SIG-M5 treated with dmso at 0.1 percent for 504 hours (cell line): ENCODE measurements around the gene DMBX1.

Experiments used
- DNase-seq: peaks from one replicate; lab custom pipeline; 2025; ENCODE audit not compliant: unreplicated experiment; lab: John Stamatoyannopoulos, UW

Gene DMBX1

GRCh38 chr1:46523496-46524353 lies 34.1 kb downstream of the DMBX1 start:
- no peak for DNase-seq

GRCh38 chr1:46524843-46525242 lies 35.2 kb downstream of the DMBX1 start:
- DNase-seq, result no peak

- DNase-seq, result no peak
Measured at GRCh38 chr1:46525253-46525983, 35.8 kb downstream of the DMBX1 start.

DNA sequence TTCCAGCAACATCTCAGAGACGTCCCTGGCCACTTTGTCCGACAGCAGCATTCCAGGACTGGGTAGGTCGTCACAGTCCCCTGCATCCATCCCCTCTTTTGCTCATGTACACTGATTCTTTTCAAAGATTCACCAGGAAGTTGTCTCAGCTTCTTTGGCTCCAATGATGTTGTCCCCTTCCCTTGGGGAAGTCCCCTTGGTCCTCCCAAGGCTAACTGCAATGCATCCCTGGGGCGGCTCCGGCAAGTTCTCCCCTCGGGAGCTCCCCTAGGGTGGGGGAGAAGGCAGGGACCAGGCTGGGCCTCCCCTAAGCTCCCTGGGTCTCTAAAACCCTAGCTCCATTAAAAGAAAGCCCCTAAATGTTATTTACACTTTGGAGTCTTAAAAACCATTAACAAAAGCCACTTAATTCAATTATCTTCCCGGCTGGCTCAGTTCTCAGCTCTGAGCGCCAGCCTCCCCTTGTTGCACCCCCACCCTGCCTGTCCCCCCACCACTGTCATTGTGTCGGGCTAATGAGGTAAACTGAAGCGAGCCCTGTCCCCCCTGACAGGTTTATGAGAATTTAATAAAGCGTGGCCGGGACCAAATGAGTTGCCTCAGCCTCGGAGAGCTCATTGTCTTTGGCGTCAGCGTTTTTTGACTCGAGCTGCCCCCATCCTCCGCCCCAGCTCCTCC lies 36.5 kb downstream of the DMBX1 start:
- DNase-seq, result no peak

- DNase-seq, result no peak
Measured at GRCh38 chr1:46526691-46527291, 37.2 kb downstream of the DMBX1 start.

GRCh38 chr1:46527474-46528296 lies 38.0 kb downstream of the DMBX1 start:
- peak; percentile 65 for DNase-seq

DNA sequence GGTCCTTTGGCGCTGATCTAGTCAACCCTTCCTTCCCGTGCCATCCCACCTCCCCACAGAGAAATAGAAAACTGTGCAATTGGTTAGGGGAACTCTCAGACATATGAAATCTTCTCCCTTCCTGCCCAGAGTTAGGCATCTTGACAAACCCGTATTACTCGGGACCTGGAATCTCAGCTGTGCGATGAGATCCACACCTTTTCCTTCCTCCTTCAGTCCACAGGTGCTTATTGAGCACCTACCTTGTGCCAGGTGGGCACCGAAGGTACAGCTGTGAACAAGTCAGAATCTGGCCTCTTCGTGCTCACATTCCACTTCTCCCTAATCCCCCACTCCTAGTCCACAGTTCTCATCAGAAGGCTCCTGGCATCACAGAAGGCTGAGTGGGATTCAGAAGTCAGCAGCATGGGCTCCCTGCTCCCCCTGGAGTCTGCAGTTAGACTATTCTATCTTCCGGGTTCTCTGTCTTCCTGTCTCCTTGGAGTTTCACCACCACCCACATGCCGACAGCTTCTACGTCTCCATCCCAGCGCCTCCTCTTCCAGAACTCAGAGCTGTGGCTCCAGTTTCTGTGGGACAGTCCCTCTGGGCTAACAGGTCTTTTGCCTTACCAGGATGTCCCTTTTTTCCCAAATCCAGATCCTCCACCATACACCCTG lies 38.8 kb downstream of the DMBX1 start:
- no peak for DNase-seq

GRCh38 chr1:46529031-46529630 lies 39.5 kb downstream of the DMBX1 start:
- DNase-seq, result no peak

DNA sequence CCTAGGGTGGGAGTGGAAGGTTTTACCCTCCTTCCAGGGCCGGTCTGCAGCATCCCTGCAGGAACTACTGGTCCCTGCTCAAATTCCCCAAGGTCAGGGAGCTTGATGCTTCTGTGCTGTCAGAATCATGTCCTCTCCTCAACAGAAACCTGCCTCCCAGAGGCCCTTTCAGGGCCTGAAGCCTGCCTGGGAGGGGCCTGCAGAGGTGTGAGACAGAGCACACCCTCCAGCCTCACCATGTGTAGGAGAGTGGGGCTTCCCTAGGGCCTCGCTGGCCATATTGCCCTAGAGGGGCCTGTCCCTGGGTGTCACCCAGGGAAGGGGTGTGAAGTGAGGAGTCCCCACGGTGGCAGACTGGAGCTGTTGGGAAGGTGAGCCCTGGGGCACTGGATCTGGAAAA lies 40.7 kb downstream of the DMBX1 start:
- DNase-seq, result no peak

DNA sequence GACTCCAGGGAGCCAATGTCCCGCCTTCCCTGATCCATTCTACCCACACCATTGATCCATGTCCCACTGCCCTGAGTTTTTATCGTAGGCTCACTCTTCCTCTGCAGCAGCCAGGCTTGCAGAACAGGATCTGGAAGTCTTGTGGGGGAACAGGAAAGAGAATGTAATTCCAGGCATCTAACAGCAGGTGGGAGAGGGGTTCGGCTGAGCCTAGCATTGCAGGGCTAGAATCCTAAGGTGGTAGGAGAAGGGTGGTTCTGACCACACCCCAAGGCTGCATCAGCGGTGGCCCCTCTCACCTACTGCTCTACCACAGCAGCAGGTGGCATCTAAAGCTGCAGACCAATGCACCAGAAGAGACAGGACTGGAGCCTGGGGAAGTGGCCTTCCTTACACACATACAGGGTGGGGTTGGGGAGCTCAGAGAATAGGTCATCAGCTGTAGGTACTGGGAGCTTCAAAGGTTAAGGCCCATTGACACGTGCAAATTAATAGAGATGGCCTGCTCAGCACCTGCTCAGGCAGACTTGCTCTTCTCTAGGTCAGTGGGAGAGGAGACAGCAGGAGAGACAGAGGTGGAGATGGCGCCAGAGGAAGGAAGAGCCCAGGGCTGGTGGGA lies 41.3 kb downstream of the DMBX1 start:
- no peak for DNase-seq

DNA sequence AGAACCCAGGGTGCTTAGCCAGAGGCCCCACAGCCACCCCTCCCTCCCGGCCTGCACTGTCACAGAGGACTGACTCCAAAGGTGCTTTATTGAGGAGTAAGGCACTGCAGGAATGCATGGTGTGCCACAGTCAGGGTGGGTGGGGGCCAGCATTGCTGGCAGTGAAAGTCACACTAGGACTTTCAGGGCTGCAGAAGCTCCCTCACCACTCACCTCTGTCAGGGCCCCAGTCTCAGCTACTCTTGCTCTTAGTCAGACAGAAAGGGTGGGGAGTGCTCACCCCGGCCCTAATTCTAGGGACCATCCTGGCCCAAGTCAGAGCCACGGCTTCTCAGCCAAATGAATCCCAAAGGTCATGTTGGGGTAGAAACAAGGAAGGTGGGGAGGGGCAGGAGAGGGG lies 42.5 kb downstream of the DMBX1 start:
- DNase-seq, result no peak

DNA sequence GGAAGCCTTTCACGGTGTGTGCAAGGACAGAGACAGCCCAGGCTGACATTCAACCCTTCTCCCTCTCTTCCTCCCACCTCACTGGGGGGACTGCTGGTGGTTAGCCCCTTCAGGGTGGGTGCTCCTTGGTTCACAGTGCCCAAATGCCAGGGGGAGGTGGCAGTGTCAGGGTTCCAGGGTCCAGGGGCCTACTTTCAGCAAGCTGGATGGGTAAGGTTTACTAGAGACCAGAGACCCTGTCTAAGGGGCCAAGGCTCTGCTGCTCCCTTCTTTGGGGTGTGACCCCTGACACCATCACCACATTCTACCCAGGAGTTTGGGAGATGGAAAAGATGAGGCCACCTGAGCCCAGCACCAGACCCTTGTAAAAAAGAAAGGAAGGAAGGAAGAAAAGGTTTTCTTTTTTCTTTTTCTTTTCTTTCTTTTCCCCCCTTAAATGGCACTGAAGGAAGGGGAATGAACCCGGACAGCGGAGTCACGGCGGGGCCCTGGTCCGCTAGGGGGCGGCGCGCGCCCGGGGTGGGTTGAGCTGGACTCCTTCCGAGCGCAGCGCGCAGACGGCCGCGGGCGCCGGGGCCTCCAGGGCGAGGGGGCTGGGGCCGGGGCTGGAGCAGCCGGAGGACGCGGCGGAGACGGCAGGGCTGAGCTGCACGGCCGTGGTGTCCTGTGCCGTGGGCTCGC lies 43.0 kb downstream of the DMBX1 start:
- peak; percentile 17 for DNase-seq

DNA sequence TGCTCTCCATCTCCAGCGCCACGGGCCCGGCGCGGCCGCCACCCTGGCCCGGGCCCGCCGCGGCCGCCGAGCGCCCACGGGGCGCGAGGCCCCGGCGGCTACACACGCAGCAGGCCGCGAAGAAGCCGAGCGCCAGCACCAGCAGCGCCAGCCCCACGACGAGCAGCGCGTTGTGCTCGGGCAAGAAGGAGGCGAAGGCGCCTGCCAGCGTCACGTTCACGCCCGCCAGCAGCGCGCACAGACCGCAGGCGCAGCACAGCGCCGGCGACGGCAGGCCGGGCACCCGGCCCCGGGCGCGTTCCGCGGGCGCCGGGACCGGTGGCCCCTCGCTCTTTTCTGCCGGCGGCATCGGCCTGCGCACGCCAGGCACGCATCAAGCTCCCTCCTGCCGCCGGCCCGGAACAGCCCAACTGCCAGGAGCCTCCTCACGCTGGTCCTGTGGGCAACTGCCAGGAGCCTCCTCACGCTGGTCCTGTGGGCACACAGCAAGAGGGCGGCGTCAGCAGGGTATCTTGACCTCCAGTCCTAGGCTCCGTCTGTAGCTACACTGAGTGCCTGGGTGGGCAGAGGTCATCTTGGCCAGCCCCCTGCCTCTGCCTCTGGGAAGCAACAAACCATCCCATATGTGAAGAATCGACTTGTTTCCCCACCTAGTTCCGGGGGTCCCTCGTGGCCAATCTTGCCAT lies 43.7 kb downstream of the DMBX1 start:
- DNase-seq, result no peak

DNA sequence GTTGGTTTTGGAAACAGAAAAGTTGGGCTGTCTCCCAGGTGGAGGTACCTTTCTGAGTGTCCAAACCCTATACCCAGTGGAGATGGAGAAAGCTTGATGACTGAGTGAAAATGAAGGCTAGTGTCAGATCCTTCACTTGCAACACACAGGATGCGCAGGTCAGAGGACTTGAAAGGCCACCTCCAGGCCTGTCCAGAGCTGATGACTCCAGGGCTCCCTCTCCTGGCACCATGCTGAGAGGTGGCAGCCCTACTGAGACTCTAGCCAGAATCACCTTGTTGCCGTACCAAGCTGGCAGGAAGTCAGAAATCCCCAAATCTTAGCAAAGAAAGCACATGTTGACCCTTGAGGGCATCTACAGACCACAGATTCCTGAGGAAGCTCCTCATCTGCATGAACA lies 45.4 kb downstream of the DMBX1 start:
- DNase-seq, result peak; percentile 15

DNA sequence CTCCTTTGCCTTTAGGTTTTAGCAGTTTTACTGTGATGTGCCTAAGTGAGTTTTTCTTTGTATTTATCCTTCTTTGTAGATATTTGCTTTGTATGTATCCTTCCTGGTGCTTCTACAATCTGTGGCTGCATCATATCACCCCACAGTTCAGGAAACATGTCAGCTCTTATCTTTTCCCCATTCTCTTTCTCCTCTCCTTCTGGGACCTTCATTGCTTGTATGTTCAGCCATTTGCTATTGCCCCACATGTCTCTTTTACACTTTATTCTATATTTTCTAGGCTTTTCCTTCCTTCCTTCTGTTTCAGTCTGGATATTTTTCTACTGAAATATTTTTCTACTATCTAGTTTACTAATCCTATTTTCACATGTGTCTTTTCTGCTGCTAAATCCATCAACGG lies 46.9 kb downstream of the DMBX1 start:
- no peak for DNase-seq

DNA sequence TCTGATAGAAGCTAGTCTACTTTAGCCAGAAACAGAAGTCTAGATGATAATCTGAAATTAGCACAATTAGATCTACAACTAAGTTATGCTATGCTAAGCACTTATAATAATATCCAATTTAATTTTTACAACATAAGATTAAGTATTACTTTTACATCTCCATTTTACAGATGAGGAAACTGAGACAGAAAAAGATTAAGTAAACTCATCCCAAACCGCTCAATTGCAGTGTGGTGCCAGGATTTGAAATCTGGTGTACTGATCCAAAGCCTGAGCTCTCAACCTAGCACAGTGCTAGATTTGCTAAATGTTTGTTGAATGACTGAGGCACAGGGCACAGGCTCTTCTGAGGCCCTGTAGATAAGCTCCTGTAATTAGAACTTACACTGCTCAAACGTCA lies 48.0 kb downstream of the DMBX1 start:
- DNase-seq, result no peak

DNA sequence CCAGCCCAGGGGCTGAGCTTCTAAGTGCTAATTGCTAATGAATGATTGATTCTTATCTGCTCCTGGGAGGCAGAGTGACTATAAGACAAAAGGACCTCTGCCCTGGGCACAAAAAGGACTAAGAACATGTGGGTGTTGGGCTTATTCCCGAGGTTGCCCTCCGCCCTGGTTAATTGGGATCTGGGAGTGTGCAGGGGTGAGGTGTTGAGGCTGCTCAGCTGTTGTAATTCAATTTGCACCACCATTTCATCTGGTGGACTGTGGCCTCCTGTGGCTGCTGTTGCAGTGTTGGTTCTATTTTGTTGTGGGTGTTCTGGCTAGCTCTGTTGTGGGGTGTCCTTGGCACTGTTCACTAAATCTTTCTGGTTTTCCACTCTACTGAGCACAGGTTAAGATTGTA lies 48.5 kb downstream of the DMBX1 start:
- DNase-seq, result no peak
